Stimulated activated CD4-positive, alpha-beta T cell treated with anti-CD3 and anti-CD28 coated beads, Interleukin-15, amount 100 ng/mL, for 48 hours (primary cell): ENCODE data around the gene RHOBTB3.
"Not testable (repeated sequence)": the region's sequence is repeated elsewhere in the genome, so short reads cannot be mapped to it uniquely, and the experiment has no call there.

Source experiments
- DNase-seq, 2 donors: peaks; one replicate each; pipeline ENCODE4 v3.0.0-alpha.2; 2020; ENCODE audit warnings: low read depth in 2 of 2

RHOBTB3 gene

DNA sequence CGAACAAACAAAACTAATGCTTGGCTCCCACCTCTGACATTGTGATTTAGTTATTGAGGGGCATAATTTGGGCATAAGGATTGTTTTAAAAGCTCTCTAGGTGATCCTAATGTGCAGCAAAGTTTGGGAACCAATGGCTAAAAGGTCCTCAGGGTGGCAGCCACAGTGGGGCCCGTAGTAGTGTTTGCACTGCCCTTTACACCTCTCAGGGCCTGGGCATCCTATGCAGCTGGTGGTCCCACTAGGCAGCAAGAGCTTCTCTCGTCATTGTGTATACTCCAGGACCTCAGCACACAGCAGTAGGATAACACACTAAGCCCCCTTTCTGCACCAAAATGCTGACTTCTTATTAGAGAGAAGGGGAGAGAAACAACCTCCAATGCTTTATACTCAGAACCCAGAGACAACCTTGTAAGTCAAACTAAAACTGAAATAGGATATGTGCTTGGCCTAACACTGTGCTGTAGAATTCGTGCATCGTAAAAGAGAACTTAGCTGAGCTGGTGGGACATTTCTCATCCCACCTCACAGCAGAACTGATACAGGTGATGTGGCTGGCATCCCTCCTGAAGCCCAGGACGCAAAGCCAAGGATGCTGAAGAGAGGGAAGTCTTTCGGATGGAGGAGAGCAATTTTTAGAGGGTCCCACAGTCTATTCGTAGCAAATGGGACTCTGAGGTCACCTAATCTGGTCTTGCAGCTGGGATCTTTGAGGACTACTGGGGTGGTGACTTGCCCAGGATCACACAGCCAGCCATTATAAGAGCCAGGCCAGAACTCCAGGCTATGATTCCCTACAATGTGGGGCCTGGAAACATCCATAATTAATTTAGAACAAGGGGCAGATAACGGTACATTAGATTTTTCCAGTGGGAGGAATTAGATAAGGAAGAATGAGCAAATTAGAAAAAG, 90.2 kb downstream of the RHOBTB3 start:
- no peak for DNase-seq

DNA sequence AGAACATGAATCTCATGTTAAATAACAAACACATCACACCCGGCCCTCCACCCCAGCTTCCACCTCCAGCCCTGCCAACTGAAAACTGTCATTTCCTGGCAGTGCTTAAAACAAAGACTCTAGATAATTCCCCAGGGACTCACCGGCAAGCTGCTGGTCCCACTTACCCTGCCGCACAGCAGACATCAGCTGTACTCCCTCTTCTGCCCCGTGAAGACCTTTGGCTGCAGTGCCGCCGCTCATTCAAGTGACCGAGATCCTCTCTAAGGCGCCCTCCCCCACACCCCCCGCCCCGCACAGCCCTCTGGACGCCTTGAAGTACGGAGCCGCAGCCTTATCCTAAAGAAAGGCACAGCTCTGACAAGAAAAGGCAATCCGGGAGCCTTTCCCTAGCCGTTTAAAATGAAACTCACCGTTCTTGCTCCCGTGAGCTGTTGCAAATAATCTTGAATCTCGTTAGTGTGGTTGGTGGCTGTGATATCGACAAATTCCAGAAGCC, 91.0 kb downstream of the RHOBTB3 start:
- DNase-seq: no peak

DNA sequence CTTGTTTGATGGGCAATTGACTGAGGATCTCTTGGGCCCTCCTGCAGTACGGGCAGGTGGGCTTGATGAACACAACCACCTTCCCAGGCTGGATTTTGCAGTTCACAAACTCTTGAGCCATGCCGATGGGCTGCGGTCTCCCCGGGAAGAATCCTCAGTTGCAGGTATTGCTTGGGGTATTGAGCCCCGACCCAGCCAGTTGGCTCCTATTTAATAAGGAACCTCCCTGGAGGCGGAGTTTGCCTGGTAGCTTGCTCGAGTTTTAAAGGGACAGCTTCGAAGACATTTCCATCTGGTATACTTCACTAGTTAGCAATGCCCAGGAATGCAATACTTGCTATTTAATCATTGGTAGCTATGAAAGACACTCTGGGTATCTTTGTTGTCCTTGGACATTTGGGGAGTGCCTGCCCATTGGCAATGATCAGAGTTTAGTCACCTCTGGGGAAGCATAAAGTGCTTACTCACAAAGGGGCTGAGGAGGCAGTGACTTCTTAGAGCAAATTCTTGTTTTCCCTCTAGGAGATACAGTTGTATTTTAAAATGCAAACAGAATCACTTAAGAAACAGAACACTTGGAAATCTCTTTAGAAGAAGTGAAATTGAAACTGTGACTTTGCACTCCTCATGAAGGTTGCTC, 91.5 kb downstream of the RHOBTB3 start, which contains the start of gene GLRX:
GLRX (minus strand) TSS at position 185 of the 640 bp plus-strand sequence; CDS start at position 121, 64 bp downstream.
- no peak for DNase-seq

DNA sequence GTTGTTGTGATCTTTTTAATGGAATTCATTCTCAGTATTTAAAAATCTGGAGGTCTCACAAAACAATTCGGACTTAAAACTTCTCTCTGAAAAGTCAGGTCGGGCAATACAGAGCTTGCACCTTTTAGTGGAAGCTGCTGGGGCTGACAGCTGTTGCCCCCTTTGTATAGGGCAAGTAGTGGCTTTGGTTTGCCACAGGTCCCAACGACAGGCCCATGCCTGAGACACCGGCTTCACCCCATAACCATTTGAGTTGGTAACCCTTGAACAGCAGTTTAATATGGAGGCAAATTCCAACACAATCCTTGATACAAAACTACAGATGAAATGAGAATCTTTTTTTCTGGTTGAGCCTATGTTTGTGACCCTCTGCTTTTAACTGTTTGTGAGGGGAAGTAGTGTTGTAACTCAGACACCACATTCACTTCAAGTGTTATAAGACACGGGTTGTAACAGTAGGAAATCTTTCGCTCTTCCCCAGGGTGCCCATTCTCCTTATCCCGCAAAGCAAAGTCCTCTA, 92.1 kb downstream of the RHOBTB3 start:
- no peak for DNase-seq

DNA sequence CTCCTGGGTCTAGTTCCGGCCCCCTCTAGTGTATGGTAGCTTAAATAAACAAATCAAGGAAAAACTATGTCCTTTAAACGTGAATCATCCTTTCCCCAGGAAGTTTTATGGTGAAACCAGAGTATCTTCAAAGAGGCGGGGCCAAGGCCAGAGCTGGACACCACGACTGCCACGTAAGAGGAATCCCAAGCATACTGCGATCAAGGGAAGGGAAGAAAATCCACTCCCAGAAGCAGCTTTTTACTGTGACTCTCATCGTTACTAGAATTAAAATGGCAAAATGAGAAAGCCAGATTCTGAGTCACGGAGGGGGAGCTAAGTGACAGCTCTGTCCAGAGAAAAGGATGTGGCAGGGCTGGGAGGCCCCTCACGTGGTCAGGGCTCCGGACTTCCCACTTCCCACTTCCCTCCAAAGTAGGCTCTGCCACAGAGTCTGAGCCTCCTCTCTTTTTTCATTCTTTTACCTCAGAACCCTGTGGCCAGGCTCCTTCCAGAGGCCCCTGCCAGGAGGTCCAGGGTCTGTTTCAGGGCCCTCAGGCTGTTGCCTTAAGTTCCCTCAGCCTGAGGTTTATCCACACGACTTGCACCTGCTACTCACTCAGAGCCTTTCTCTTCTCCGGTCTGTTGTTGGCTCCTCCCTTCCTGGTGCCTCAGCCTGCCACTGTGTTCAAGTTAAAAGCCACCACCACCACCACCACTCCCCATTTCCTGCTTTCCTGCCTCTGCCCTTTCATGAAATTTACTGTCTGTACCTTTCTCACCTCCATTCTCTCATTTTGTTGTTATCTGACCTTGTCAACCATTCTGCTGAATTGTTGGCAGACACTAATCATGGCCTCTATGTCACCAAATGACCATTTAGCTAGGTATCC, 92.8 kb downstream of the RHOBTB3 start:
- DNase-seq: no peak

DNA sequence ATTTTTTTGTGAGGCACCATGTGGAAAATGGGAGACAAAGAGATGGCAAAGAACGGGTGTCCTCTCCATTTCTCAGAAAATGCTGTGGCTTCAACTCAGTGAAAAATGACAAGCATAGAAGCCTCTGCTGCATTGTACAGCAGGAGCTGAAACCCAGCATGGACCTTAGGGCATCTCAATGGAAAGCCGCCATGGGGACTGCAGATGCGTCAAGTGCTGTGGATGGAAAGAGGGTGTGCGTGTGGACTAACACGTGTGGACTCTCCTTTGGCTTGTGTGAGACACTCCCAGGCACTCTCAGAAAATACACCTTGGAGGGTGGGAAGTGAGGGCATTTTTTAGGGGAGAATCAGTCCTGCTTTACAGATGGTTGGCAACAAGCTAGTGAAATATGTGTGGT, 93.6 kb downstream of the RHOBTB3 start:
- no peak for DNase-seq

DNA sequence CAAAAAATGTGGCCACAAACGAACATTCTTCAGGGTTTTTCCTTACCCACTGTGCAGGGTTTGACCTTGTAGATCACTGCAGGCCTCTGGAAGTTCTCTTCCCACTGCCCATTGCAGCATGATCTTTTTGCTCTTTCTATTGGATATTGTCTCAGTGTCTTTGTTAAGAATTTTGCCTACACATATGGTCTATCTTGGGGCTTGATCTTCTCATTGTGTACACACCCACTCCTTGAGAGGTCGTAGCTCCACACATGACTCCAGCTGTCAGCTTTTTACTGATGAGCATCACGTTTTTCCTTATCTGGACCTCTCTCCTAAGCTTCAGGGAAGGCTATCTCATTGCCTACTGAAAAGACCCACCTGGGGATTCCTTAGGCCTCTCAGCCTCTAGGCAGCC, 94.4 kb downstream of the RHOBTB3 start:
- DNase-seq: no peak

DNA sequence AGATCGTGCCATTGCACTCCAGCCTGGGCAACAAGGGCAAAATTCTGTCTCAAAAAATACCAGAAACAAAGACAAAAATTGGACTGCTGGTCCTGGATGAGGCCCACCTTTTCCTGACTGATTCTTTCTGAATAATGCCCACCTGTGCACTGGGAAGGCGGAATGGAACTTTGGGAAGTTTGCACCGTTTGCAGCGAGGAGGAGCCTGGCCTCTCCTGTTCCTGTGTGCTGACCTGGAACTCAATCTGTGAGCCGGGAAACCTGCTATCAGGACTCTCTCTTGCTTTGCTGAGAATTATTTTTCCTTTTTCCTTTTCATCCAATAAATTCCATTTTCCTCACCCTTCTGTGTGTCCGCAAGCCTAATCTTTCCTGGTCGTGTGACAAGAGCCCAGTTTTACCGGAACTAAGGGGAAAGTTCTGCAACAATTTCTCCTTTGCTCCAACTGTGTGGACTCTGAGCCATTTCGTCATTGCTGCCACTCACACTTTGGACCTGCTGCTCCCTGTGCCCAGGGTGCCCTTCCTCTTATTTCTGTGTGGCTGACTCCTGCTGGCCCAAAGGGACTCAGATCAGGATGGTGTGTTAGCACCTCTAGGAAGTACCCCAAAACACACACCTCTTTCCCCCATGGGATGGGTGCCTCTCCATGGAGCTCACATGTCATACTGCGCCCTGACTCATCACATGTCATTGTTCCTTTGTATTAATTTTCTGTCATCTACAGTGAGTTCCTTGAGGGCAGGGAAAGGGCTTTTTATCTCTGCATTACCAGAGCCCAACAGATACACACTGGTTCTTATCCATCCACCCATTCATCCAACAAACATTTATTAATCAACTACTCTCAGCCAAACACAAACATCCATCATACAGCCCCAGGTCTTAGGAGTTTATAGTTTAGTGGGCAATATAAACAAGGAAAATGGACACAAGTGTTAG, 96.1 kb downstream of the RHOBTB3 start:
- DNase-seq: no peak

DNA sequence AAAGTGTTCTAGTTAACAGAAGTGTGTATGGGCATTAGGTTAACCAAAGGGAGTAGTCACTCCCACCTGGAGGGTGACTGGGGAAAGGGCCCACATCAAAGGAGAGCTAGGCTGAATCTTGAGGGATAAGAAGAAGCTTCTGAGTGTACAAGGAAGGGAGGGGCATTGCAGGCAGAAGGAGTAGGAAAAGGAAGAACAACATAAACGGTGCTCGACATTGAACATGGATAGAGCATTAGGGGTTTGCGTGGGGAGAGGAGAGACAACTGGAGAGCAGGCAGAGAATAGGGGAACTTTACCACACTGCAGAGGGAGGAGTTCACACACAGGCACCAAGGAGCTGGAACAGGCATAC, 96.7 kb downstream of the RHOBTB3 start:
- no peak for DNase-seq

DNA sequence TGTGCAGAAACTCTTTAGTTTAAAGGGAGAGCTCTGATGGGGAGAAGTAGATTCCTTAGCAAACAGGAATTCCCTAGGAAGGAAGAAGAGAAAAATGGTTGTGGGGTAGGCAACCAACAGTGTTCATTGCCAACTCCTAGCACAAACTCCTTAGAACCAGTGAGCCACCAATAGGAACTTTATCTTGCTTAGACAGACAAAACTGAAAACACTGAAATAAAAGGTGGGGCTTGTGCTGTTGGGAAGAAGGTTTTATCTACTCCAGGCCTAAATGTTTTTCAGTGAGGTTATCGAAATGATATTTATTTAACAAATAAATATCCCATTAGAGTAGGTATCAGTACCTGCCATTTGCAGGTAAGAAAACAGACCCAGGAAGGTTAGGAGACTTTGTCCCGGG, 99.1 kb downstream of the RHOBTB3 start:
- DNase-seq: no peak

DNA sequence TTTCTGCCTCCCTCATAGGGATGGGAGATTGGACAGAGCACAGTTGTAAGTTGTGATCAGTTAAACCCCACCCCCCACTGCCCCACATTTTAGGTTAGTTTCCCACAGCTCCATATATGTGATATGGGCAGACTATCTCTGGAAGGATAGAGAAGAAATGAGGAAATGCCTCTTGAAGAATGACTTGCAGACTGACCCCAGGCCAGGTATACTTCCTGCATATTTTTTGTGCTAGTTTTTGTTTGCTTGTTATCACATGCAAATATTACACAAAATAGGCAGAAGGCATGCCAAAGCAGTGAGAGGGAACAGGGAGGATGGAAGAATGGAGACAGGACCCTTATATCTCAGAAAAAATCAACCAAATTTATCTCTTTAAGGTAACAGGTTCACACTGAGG, 101.5 kb downstream of the RHOBTB3 start:
- DNase-seq: no peak

DNA sequence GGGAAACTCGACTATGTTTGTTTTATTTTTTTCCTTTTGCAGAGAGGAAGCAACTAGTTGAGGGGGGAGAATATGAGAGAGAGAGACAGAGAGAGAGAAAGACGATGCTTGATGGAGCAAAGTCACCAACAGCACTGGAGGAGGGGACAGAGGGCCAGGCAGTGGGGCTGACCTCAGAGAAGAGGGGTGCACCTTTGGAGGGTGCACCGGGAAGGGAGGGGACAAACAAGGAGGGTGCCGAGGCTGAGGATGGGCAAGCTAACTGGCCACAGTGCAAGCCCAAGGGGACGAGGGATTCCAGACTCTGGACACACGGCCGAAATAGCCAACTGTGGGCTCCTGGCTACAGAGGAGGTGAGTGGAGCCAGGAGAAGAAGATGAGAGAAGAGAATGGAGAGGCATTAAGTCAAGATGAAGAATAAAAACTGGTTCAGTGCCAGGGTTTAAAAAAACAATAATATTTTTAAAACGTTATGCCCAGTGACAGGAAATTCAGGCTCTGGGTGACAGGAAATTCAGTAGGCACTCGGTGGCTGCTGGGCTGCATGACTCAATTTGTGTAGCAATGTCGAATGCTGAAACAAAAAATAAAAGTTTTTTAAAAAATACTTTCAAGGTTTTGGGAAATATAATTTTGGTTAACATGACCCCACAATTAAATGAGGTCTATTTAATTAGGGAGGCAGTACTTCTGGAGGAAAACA, 104.7 kb downstream of the RHOBTB3 start:
- no peak for DNase-seq

DNA sequence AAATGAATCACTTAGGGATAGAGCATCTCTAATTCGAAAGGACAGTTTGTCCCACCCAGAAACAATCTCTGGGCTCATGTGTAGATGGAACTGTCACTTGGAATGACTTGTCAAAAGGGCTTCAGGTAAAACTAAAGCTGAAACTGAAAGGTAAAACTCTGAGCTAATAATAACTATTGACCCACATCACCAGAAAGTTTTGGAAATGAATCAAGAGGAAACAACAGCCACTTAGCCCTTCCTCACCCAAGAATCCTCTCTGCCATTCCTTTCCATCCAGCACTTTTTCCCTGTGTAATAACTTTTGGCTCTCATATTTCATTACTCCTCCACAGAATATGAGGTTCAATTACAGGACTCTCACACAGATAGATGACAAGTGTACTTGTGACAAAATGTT, 105.4 kb downstream of the RHOBTB3 start:
- DNase-seq: no peak

DNA sequence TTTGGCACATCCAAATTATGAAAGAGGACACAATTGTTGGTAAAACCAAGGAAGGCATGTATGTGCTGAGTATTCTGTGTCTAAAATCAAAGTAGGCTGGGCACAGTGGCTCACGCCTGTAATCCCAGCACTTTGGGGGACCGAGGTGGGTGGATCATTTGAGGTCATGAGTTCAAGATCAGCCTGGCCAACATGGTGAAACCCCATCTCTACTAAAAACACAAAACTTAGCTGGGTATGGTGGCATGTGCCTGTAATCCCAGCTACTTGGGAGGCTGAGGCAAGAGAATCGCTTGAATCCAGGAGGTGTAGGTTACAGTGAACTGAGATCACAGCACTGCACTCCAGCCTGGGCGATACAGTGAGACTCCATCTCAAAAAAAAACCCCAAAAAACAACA, 105.8 kb downstream of the RHOBTB3 start:
- not testable (repeated sequence) for DNase-seq

DNA sequence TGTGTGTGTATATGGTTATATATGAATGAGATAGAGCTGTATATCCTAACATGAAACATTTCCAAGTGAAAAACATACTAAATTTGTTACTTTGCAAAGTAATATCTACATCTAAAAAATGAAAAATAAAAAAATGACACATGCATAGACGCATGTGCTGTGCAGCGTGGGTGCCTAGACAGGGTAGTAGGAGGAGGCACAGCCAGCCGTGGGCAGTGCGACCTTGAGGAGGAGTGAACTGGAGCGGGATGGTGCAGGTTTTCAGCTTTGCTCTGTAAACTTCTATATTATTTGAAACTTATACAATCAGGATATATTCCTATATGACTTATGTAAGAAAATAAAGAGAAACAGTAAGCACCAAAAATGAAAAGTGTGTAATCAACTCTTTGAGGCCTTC, 106.4 kb downstream of the RHOBTB3 start:
- no peak for DNase-seq

DNA sequence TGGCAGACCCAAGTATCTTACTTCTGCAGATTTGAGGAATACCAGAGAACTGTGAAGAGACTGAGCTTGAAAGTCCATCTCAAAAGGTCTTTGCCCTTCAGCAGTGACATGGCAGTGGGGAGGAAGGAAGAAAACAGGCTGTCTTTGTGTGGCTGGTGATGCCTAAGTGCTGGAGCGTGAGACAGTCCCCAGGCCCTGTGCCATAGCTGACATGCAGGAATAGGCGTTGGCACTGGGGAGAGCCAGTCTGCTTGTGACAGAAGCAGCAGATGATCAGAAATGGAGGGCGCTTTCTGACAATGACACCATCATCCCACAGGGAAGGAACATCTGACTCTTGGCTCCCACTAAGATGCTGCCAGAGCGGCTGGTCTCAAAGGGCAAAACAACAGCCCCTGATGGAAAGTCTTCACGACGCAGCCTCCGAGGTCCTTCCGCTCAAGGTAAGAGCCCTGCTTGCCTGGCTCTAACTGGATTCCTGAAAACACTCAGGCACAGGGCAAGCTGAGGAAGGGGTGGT, 106.9 kb downstream of the RHOBTB3 start:
- DNase-seq: no peak

DNA sequence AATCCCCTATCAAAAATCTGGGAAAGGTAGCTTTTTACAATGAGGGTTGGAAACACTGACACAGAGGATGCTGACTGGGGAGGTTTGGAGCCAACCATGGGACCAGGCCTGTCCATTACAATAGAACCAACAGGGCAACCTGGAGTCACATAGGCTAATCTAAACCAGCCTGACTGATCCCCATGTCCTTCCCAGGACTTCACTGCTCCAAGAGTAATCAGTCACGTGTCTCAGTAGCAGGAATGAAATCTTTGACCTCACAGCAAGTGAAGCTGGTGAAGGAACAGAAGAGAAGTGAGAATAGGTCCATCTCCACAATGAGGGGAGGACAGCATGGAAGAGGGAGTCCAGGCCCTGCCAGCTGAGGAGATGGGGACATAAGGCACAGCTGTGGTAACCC, 107.4 kb downstream of the RHOBTB3 start:
- DNase-seq: no peak

DNA sequence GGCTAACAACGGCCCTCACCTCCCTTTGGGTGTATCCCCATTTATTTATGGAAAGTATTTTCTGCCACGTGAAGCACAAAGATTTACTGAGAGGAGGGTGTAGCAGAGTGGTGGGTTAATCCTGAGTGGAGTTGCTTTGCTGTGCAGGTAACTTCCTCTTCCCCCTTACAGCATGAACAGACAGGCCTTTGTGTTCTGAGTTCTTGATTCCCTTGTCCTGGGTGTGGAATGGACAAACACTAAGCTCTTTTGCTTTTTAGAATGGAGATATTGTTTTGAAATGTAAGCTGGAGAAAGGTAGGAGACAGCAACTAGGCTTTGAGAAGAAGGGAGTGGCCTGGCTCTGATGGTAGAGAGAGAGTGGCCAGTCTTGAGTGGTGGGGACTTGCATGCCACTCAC, 108.5 kb downstream of the RHOBTB3 start:
- DNase-seq: no peak

DNA sequence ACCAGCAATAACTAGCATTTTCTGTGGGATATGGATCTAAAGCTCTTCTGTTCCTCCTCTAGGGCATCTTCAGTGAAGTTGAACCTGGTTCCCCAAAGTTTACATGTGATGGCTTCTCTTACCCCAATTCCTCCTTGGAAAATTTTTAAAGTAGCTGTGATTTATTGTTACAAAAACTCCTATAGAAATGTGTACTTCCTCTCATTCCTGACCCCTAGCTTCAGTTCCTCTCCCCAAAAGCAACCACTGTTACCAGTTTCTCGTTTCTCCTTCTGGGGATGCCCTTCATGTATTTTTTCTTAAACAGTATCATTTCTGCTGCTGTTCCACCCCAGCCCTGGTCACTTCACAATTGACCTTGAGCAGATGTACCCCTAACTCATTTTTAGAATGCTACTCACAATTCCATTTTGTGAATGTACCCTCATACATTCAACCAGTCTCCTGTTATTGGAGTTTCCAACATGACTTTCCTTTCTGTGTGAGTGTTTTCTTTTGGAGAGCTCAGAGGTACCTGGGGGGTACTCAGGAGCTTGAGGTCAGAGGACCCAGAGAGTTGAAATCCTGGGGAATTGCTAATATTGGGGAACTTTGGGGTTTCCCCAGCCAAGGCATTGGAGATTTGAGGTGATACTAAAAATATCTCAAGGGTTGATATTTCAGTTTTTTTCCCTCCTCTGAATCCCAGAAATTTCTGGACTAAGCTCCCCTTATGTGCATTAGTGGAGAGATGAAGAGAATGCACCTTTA, 110.0 kb downstream of the RHOBTB3 start:
- DNase-seq: no peak
